ENCODE data around the gene TMEM106C. TPM values are rescaled to one million over a fixed set of nuclear protein-coding genes. Genes with fewer than 3 reads are reported as not detected.

Gene TMEM106C
- total and polyA plus RNA-seq, 2 of the 13 experiments (the other 11 are each of a cell fraction or from before 2014, with no cell fraction given) = 132 to 192 TPM

- TF ChIP-seq ARID3A (IDR thresholded peaks at IDR 0.05; ENCODE audit: low read depth, low read length) (no peak), NFKB2 (CRISPR knock-in tag; IDR thresholded peaks at IDR 0.05; ENCODE audit: borderline replicate concordance) (no peak; the same call in 1 of the 2 replicates), HNRNPH1 (optimal IDR thresholded peaks at IDR 0.05; ENCODE audit: low read depth, low read length) (no peak), ZNF567 (CRISPR knock-in tag; IDR thresholded peaks at IDR 0.05; ENCODE audit: borderline replicate concordance) (no peak), BCL6 (CRISPR knock-in tag; IDR thresholded peaks at IDR 0.05) (peak; percentile 15; the same call in 1 of the 2 replicates), ZNF263 (CRISPR knock-in tag; IDR thresholded peaks at IDR 0.05) (no peak), ZSCAN12 (CRISPR knock-in tag; IDR thresholded peaks at IDR 0.05) (no peak), THAP11 (CRISPR knock-in tag; IDR thresholded peaks at IDR 0.05) (no peak), POLR2AphosphoS2 (IDR thresholded peaks at IDR 0.05; ENCODE audit: low read depth, low read length) (no peak), ZBTB38 (CRISPR knock-in tag; IDR thresholded peaks at IDR 0.05) (no peak), ZNF775 (CRISPR knock-in tag; IDR thresholded peaks at IDR 0.05; ENCODE audit: borderline replicate concordance) (no peak), TFE3 (CRISPR knock-in tag; IDR thresholded peaks at IDR 0.05) (no peak), CBX1 (IDR thresholded peaks at IDR 0.05; ENCODE audit: low read depth) (no peak), MIER2 (CRISPR knock-in tag; IDR thresholded peaks at IDR 0.05) (no peak), HNRNPL (IDR thresholded peaks at IDR 0.05; ENCODE audit: low read depth, low read length) (0 out of 2 replicates have a peak, but pooled peaks have one; percentile 43), ZNF281 (CRISPR knock-in tag; IDR thresholded peaks at IDR 0.05; ENCODE audit: borderline replicate concordance) (no peak), ZNF143 (CRISPR knock-in tag; IDR thresholded peaks at IDR 0.05) (no peak), SRSF1 (optimal IDR thresholded peaks at IDR 0.05; ENCODE audit: low read depth, low read length) (peak; percentile 31), ZKSCAN8 (CRISPR knock-in tag; IDR thresholded peaks at IDR 0.05; ENCODE audit: borderline replicate concordance) (no peak), ISX (CRISPR knock-in tag; conservative IDR thresholded peaks at IDR 0.05) (no peak), ZNF883 (CRISPR knock-in tag; IDR thresholded peaks at IDR 0.05; ENCODE audit: not compliant biosample characterization) (no peak)
Measured at GRCh38 chr12:48001505-48002413, 38.4 kb downstream of the TMEM106C start (continued).

Data from HepG2 (cell line).